Hepatocyte (in vitro differentiated cells): ENCODE measurements around the gene MAD2L1BP. TPM values are rescaled to one million over a fixed set of nuclear protein-coding genes. Genes with fewer than 3 reads are reported as not detected.

ENCODE experiments used
- DNase-seq: peaks from one replicate; pipeline ENCODE4 v3.0.0-alpha.2; 2016; ENCODE audit warnings: low spot score
- H2AFZ ChIP-seq: fragments of 200-600 bp; sonication (generic); 2 replicates; pipeline ENCODE4 v1.6.0; 2016; ENCODE audit warnings: antibody characterized with exemption, mild to moderate bottlenecking
- H3K27ac ChIP-seq: fragments of 200-600 bp; sonication (generic); 2 replicates; pipeline ENCODE4 v1.5.1; 2016; ENCODE audit warnings: mild to moderate bottlenecking
- H3K27me3 ChIP-seq: fragments of 200-600 bp; sonication (generic); 2 replicates; pipeline ENCODE4 v1.6.1; 2016
- H3K36me3 ChIP-seq: fragments of 200-600 bp; sonication (generic); replicated peaks from 2 replicates; pipeline ENCODE4 v1.5.1; 2016; ENCODE audit warnings: low read depth; ENCODE audit not compliant: insufficient read depth
- H3K4me1 ChIP-seq: fragments of 200-600 bp; sonication (generic); 2 replicates; pipeline ENCODE4 v1.5.1; 2016; ENCODE audit warnings: mild to moderate bottlenecking, moderate library complexity; ENCODE audit not compliant: insufficient read depth
- H3K4me2 ChIP-seq: fragments of 200-600 bp; sonication (generic); 2 replicates; pipeline ENCODE4 v1.6.0; 2016
- H3K4me3 ChIP-seq: fragments of 200-600 bp; sonication (generic); 2 replicates; pipeline ENCODE4 v1.5.1; 2016; ENCODE audit warnings: mild to moderate bottlenecking
- H3K79me2 ChIP-seq: fragments of 200-600 bp; sonication (generic); 2 replicates; pipeline ENCODE4 v1.6.0; 2017; ENCODE audit warnings: mild to moderate bottlenecking
- H3K9me2 ChIP-seq: fragments of 200-600 bp; sonication (generic); replicated peaks from 2 replicates; pipeline ENCODE4 v1.6.0; 2017; ENCODE audit warnings: mild to moderate bottlenecking; ENCODE audit not compliant: insufficient read depth
- H3K9me3 ChIP-seq: fragments of 200-600 bp; sonication (generic); 2 replicates; pipeline ENCODE4 v1.5.1; 2016; ENCODE audit warnings: low read depth, mild to moderate bottlenecking
- H4K20me1 ChIP-seq: fragments of 200-600 bp; sonication (generic); 2 replicates; pipeline ENCODE4 v1.6.0; 2016; ENCODE audit warnings: mild to moderate bottlenecking; ENCODE audit not compliant: insufficient read depth, poor library complexity, severe bottlenecking
- EZH2 ChIP-seq: fragments of 200-600 bp; sonication (generic); IDR thresholded peaks from 2 replicates; pipeline ENCODE4 v1.6.1; 2016; ENCODE audit warnings: antibody characterized with exemption, mild to moderate bottlenecking, borderline replicate concordance
- EZH2phosphoT487 ChIP-seq: fragments of 200-600 bp; sonication (generic); IDR thresholded peaks from one replicate; pipeline ENCODE4 v1.6.1; 2018; ENCODE audit warnings: antibody characterized with exemption, mild to moderate bottlenecking, low read depth, moderate library complexity; ENCODE audit not compliant: unreplicated experiment, severe bottlenecking
- WGBS: methylation state at CpG from one replicate; pipeline ENCODE4 v1.1.6; 2016; ENCODE audit warnings: low lambda C conversion rate; ENCODE audit errors: missing lambda C conversion rate; 5-methylcytosine and 5-hydroxymethylcytosine counted together
- polyA plus RNA-seq: library from polyadenylated mRNA; unstranded; fragments of >200 nt; fragmentation: Nextera tagmentation; extraction: Ambion mirVana; gene quantifications from 2 replicates; pipeline ENCODE4 v1.2.1, GENCODE V29; 2016
- total RNA-seq: library from RNA; depleted of rRNA; stranded (reverse); fragments of >200 nt; gene quantifications from 2 replicates; pipeline ENCODE4 v1.2.3, GENCODE V29; 2014
- TF ChIP-seq, protein P1 (sequence below): fragments of 200-600 bp; sonication (generic); IDR thresholded peaks from 2 replicates; pipeline ENCODE4 v1.5.1; 2016; ENCODE audit warnings: antibody characterized with exemption, mild to moderate bottlenecking; ENCODE audit not compliant: poor library complexity

MAD2L1BP gene
- total and polyA plus RNA-seq, 2 experiments from 2014 or later, result 32.1 to 47.6 TPM

- H3K27ac ChIP-seq, result no peak overlapping the region
Observed at GRCh38 chr6:43600595-43600994, 35.0 kb upstream of the MAD2L1BP start.

DNA sequence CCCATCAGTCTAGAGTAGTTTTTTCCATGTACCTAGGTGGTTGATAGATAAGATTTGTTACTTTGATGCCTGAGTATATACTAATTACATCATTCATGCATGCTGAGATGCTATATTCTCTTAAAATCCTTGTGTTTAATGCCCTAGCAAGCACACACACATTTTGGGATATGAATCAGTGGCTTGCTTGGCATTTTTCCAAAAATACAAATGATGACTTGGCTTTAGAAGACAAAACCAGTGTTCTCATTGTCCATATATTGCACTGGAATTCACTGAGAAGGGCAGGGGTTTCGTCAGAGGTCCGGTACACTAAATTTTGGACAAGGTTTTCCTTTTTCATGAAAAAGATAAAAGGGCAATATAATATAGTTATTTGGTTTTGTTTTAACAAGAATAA lies 31.5 kb upstream of the MAD2L1BP start:
- no peaks in the 10 kb centered on the region for H3K9me2 ChIP-seq
- TF ChIP-seq, protein P1, sequence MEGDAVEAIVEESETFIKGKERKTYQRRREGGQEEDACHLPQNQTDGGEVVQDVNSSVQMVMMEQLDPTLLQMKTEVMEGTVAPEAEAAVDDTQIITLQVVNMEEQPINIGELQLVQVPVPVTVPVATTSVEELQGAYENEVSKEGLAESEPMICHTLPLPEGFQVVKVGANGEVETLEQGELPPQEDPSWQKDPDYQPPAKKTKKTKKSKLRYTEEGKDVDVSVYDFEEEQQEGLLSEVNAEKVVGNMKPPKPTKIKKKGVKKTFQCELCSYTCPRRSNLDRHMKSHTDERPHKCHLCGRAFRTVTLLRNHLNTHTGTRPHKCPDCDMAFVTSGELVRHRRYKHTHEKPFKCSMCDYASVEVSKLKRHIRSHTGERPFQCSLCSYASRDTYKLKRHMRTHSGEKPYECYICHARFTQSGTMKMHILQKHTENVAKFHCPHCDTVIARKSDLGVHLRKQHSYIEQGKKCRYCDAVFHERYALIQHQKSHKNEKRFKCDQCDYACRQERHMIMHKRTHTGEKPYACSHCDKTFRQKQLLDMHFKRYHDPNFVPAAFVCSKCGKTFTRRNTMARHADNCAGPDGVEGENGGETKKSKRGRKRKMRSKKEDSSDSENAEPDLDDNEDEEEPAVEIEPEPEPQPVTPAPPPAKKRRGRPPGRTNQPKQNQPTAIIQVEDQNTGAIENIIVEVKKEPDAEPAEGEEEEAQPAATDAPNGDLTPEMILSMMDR, result no peak
- TF ChIP-seq EZH2, result no peak
- TF ChIP-seq EZH2phosphoT487, result no peak
- WGBS, result 93% methylated on average over 2 of the region's 2 CpGs
- H3K4me1 ChIP-seq, result no peaks in the 10 kb centered on the region
- no peak overlapping the region for H3K4me3 ChIP-seq
- no peaks in the 10 kb centered on the region for H4K20me1 ChIP-seq
- H3K27ac ChIP-seq, result no peak overlapping the region
- H2AFZ ChIP-seq, result no peak overlapping the region
- DNase-seq, result no peak
- no peaks in the 10 kb centered on the region for H3K79me2 ChIP-seq
- H3K4me2 ChIP-seq, result no peak overlapping the region
- H3K36me3 ChIP-seq, result peaks cover 4% of the 10 kb centered on the region
- no peaks in the 10 kb centered on the region for H3K9me3 ChIP-seq
- no peaks in the 10 kb centered on the region for H3K27me3 ChIP-seq

More at GRCh38 chr6:43600595-43600994, 35.0 kb upstream of the MAD2L1BP start:
- Histone ChIP-seq H3K4me3 (no peak overlapping the region), H3K4me2 (no peak overlapping the region), H2AFZ (no peak overlapping the region), H3K27me3 (no peaks in the 10 kb centered on the region), H3K4me1 (no peaks in the 10 kb centered on the region), H3K9me2 (no peaks in the 10 kb centered on the region), H4K20me1 (no peaks in the 10 kb centered on the region), H3K36me3 (peaks cover 4% of the 10 kb centered on the region), H3K79me2 (no peaks in the 10 kb centered on the region), H3K9me3 (no peaks in the 10 kb centered on the region)
- TF ChIP-seq EZH2phosphoT487 (no peak), EZH2 (no peak)
- TF ChIP-seq, protein P1, result no peak
- no peak for DNase-seq
- 87% methylated on average over 2 of the region's 2 CpGs for WGBS

DNA sequence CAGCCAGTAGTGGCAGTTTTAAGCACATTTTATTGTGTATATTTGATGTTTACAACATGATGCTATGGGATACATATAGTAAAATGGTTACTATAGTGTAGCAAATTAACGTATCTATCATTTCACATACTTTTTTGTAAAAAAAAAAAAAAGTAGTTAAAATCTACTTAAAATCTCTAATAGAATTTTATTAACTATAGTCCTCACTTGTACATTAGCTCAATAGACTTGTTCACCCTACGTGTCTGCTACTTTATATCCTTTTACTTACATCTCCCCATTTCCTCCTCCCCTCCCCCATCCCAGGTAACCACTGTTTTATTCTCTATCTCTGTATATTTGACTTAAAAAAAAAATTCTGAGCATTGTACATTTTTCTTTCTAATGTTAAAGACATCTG lies 29.6 kb upstream of the MAD2L1BP start:
- TF ChIP-seq, protein P1, result no peak
- TF ChIP-seq EZH2phosphoT487 (no peak), EZH2 (no peak)
- no peaks in the 10 kb centered on the region for H3K4me1 ChIP-seq
- 98% methylated on average over 2 of the region's 2 CpGs for WGBS
- H3K4me3 ChIP-seq, result no peak overlapping the region
- H3K36me3 ChIP-seq, result peaks cover 4% of the 10 kb centered on the region
- no peak for DNase-seq
- no peaks in the 10 kb centered on the region for H3K9me3 ChIP-seq
- H3K79me2 ChIP-seq, result no peaks in the 10 kb centered on the region
- no peaks in the 10 kb centered on the region for H4K20me1 ChIP-seq
- no peaks in the 10 kb centered on the region for H3K27me3 ChIP-seq
- no peak overlapping the region for H2AFZ ChIP-seq
- no peaks in the 10 kb centered on the region for H3K9me2 ChIP-seq
- no peak overlapping the region for H3K27ac ChIP-seq
- H3K4me2 ChIP-seq, result no peak overlapping the region

DNA sequence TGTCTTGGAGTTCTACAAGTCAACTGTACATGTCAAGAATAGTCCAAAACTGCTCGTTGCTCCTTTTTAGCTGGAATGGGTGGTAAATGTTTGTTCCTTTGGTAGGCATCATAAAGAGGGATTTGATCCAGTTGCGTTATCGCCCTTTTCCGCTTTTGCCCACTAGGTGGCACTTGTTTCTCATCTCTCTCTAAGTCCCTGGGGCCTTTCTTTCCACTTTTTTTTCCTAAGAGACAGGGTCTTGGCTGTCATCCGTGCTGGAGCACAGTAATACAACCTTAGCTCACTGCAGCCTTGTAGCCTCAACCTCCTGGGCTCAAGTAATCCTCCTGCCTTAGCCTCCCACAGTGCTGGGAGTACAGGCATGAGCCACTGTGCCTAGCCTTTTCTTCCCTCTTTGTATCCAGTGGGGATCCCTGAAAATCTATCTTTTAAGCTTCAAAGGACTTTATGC lies 27.3 kb upstream of the MAD2L1BP start:
- WGBS, result 5% methylated on average over 5 of the region's 5 CpGs
- Histone ChIP-seq H3K9me2 (no peaks in the 10 kb centered on the region), H3K4me2 (no peak overlapping the region), H3K9me3 (no peaks in the 10 kb centered on the region), H3K36me3 (no peaks in the 10 kb centered on the region), H4K20me1 (no peaks in the 10 kb centered on the region), H2AFZ (no peak overlapping the region), H3K4me1 (no peaks in the 10 kb centered on the region), H3K27me3 (no peaks in the 10 kb centered on the region), H3K27ac (no peak overlapping the region), H3K4me3 (no peak overlapping the region), H3K79me2 (no peaks in the 10 kb centered on the region)
- TF ChIP-seq EZH2phosphoT487, result no peak
- TF ChIP-seq, protein P1, result peak; percentile 77
- DNase-seq, result peak; percentile 87
